HEK293 (cell line): ENCODE data around the gene RETREG3.

Experiments
- AEBP2 ChIP-seq: fragments of 450-650 bp; formaldehyde crosslinking; IDR thresholded peaks from 2 replicates; pipeline ENCODE4 v1.5.1; 2016; ENCODE audit warnings: missing biosample characterization, missing genetic modification characterization, borderline replicate concordance
- BCL11B ChIP-seq: fragments of 450-650 bp; formaldehyde crosslinking; IDR thresholded peaks from 2 replicates; pipeline ENCODE4 v1.5.1; 2016; ENCODE audit warnings: low read depth, missing biosample characterization, missing genetic modification characterization
- CTCF ChIP-seq: fragments of 450-650 bp; formaldehyde crosslinking; IDR thresholded peaks from 2 replicates; pipeline ENCODE4 v1.5.1; 2016; ENCODE audit warnings: missing biosample characterization, missing genetic modification characterization
- ELK4 ChIP-seq: IDR thresholded peaks from 2 replicates; pipeline ENCODE4 v1.6.1; 2011; ENCODE audit warnings: mild to moderate bottlenecking, low read depth, low read length, borderline replicate concordance
- GLI2 ChIP-seq: fragments of 450-650 bp; formaldehyde crosslinking; IDR thresholded peaks from 2 replicates; pipeline ENCODE4; 2017; ENCODE audit warnings: missing biosample characterization, missing genetic modification characterization, low read depth, borderline replicate concordance
- GLI4 ChIP-seq: fragments of 450-650 bp; formaldehyde crosslinking; IDR thresholded peaks from 2 replicates; pipeline ENCODE4 v1.5.1; 2016; ENCODE audit warnings: missing biosample characterization, missing genetic modification characterization
- GLIS2 ChIP-seq: fragments of 450-650 bp; formaldehyde crosslinking; IDR thresholded peaks from 2 replicates; pipeline ENCODE4 v1.5.1; 2016; ENCODE audit warnings: missing biosample characterization, missing genetic modification characterization
- KLF10 ChIP-seq: fragments of 450-650 bp; IDR thresholded peaks from 2 replicates; pipeline ENCODE4 v1.5.1; 2018; ENCODE audit warnings: missing biosample characterization, mild to moderate bottlenecking, missing genetic modification characterization
- KLF17 ChIP-seq: fragments of 450-650 bp; formaldehyde crosslinking; IDR thresholded peaks from 2 replicates; pipeline ENCODE4 v1.5.1; 2016; ENCODE audit warnings: missing biosample characterization, missing genetic modification characterization
- MEIS1 ChIP-seq: sonication (generic); formaldehyde crosslinking; IDR thresholded peaks from 2 replicates; pipeline ENCODE4 v1.8.1; 2022; ENCODE audit warnings: missing genetic modification reagents, mild to moderate bottlenecking, borderline replicate concordance
- PRDM1 ChIP-seq: fragments of 450-650 bp; formaldehyde crosslinking; IDR thresholded peaks from 2 replicates; pipeline ENCODE4; 2016; ENCODE audit warnings: missing biosample characterization, missing genetic modification characterization
- PRDM2 ChIP-seq: fragments of 450-650 bp; formaldehyde crosslinking; IDR thresholded peaks from 2 replicates; pipeline ENCODE4 v1.5.1; 2016; ENCODE audit warnings: missing biosample characterization, missing genetic modification characterization, borderline replicate concordance
- REST ChIP-seq: fragments of 450-650 bp; formaldehyde crosslinking; IDR thresholded peaks from 2 replicates; pipeline ENCODE4 v1.5.1; 2016; ENCODE audit warnings: missing biosample characterization, missing genetic modification characterization
- ZBTB20 ChIP-seq: fragments of 450-650 bp; formaldehyde crosslinking; IDR thresholded peaks from 2 replicates; pipeline ENCODE4 v1.5.1; 2016; ENCODE audit warnings: missing biosample characterization, missing genetic modification characterization
- ZBTB44 ChIP-seq: fragments of 450-650 bp; IDR thresholded peaks from 2 replicates; pipeline ENCODE4 v1.5.1; 2018; ENCODE audit warnings: missing biosample characterization, mild to moderate bottlenecking, missing genetic modification characterization
- ZNF324 ChIP-seq: fragments of 450-650 bp; formaldehyde crosslinking; IDR thresholded peaks from 2 replicates; pipeline ENCODE4 v1.5.1; 2016; ENCODE audit warnings: missing biosample characterization, missing genetic modification characterization
- ZNF513 ChIP-seq: fragments of 450-650 bp; IDR thresholded peaks from 2 replicates; pipeline ENCODE4 v1.5.1; 2018; ENCODE audit warnings: missing biosample characterization, missing genetic modification characterization
- ZNF654 ChIP-seq: fragments of 450-650 bp; formaldehyde crosslinking; IDR thresholded peaks from 2 replicates; pipeline ENCODE4 v1.5.1; 2016; ENCODE audit warnings: low read depth, missing biosample characterization, missing genetic modification characterization
- ZNF704 ChIP-seq: fragments of 450-650 bp; formaldehyde crosslinking; IDR thresholded peaks from 2 replicates; pipeline ENCODE4 v1.5.1; 2016; ENCODE audit warnings: missing biosample characterization, missing genetic modification characterization
- ZNF830 ChIP-seq: fragments of 450-650 bp; IDR thresholded peaks from 2 replicates; pipeline ENCODE4 v1.5.0; 2018; ENCODE audit warnings: missing biosample characterization, missing genetic modification characterization, low read depth, mild to moderate bottlenecking, moderate library complexity

RETREG3 gene

GRCh38 chr17:42536048-42536371, 73.2 kb downstream of the RETREG3 start, which contains the start of gene NAGLU (continued):
- TF ChIP-seq ZNF830 (tag by site-specific recombination) (no peak), MEIS1 (CRISPR knock-in tag) (no peak), BCL11B (peak; percentile 90), ELK4 (no peak), ZNF654 (tag by site-specific recombination) (no peak), ZBTB44 (no peak), ZNF324 (tag by site-specific recombination) (no peak), GLIS2 (tag by site-specific recombination) (peak; percentile 97), AEBP2 (no peak), GLI4 (tag by site-specific recombination) (no peak), KLF17 (tag by site-specific recombination) (peak; percentile 83; the same call in 1 of the 2 replicates), ZBTB20 (no peak), CTCF (tag by site-specific recombination) (no peak), PRDM2 (tag by site-specific recombination) (no peak), PRDM1 (tag by site-specific recombination) (no peak), ZNF704 (tag by site-specific recombination) (no peak), REST (tag by site-specific recombination) (no peak), GLI2 (tag by site-specific recombination) (no peak), KLF10 (tag by site-specific recombination) (peak; percentile 98), ZNF513 (tag by site-specific recombination) (no peak)
